Testis (tissue), 3 donors: ENCODE results near the gene NR6A1. TPM values are rescaled to one million over a fixed set of nuclear protein-coding genes. Genes with fewer than 3 reads are reported as not detected.

Source experiments
- DNase-seq: peaks from one replicate; pipeline ENCODE4 v3.0.0-alpha.2; 2019
- H3K27ac ChIP-seq, 2 donors: fragments of 200-600 bp; sonication (generic); one replicate each; pipeline ENCODE4 v1.5.1; 2019
- H3K27me3 ChIP-seq: fragments of 200-600 bp; sonication (generic); one replicate; pipeline ENCODE4 v1.5.1; 2019
- H3K36me3 ChIP-seq: fragments of 200-600 bp; sonication (generic); one replicate; pipeline ENCODE4 v1.5.1; 2017; ENCODE audit warnings: low read depth; ENCODE audit errors: missing control alignments
- H3K4me1 ChIP-seq: fragments of 200-600 bp; sonication (generic); one replicate; pipeline ENCODE4 v1.5.1; 2019
- H3K4me3 ChIP-seq, 2 donors: fragments of 200-600 bp; sonication (generic); one replicate each; pipeline ENCODE4 v1.5.1; 2017 to 2019
- H3K9me3 ChIP-seq: fragments of 200-600 bp; sonication (generic); one replicate; pipeline ENCODE4 v1.5.1; 2017
- POLR2A ChIP-seq: fragments of 450-650 bp; IDR thresholded peaks from one replicate; pipeline ENCODE4 v1.6.1; 2017; ENCODE audit warnings: antibody characterized with exemption, mild to moderate bottlenecking, moderate library complexity
- WGBS, 2 donors: methylation state at CpG; one replicate each; pipeline ENCODE4 v1.1.5; 2018; 5-methylcytosine and 5-hydroxymethylcytosine counted together
- intact Hi-C: fragments of 100-400 bp; cut with DNase I; formaldehyde crosslinking; loops from one replicate; pipeline ENCODE4 v1.15.1; 2023; ENCODE audit warnings: low total_unique reads
- polyA plus RNA-seq: library from polyadenylated mRNA; stranded (reverse); fragments of 350-450 nt; fragmentation: Illumina TruSeq; extraction: RNeasy Lipid Tissue Mini Kit (QIAGEN cat#74804); gene quantifications from one replicate; pipeline ENCODE4 v1.2.3, GENCODE V29; 2014; ENCODE audit warnings: low read depth, low replicate concordance; ENCODE audit not compliant: insufficient read depth
- total RNA-seq, 2 donors: library from RNA; depleted of rRNA; stranded (reverse); fragments of >200 nt; gene quantifications; one replicate each; pipeline ENCODE4 v1.2.3, GENCODE V29; 2016
- TF ChIP-seq, protein P1 (sequence below), 3 experiments: fragments of 450-650 bp in 2 of 3; fragments of 200-600 bp in 1 of 3; sonication (generic) in 1 of 3; IDR thresholded peaks; one replicate each; pipeline ENCODE4 v1.5.1; 2016 to 2019; ENCODE audit warnings: antibody characterized with exemption in 3 of 3, mild to moderate bottlenecking in 2 of 3, moderate library complexity in 1 of 3

Gene NR6A1
- total and polyA plus RNA-seq, 3 donors from 2014 or later = 54.6 to 100 (median 92.1) TPM

DNA sequence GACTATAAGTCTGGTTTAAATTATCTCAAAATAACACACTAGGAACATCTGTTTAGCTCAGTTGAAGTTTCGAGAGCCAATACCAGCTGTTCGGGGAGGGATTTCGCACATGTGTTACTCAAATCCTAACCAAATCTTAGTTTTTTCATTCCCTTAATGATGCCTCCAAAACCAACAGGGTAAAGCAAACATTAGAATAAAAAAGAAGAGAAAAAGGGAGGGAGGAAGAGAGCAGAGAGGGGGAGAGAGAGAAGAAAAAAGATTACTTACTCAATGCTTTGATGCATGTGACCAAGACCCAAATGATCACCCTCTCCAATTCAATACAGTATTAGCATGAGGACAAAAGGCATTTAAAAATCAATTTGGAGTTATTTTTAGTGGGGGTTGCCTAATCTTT lies 177.9 kb downstream of the NR6A1 start:
- H3K4me1 ChIP-seq = peaks cover 5% of the 10 kb centered on the region
- no peaks in the 10 kb centered on the region for H3K27me3 ChIP-seq
- no peak overlapping the region for H3K27ac ChIP-seq
- DNase-seq = no peak
- no peaks in the 10 kb centered on the region for H3K36me3 ChIP-seq
- WGBS, 2 donors = 83 to 86% methylated on average over 3 of the region's 3 CpGs
- H3K4me3 ChIP-seq = no peak overlapping the region
- no peaks in the 10 kb centered on the region for H3K9me3 ChIP-seq
- intact Hi-C loops = no loop called here
- no peak for TF ChIP-seq POLR2A
- TF ChIP-seq, protein P1, sequence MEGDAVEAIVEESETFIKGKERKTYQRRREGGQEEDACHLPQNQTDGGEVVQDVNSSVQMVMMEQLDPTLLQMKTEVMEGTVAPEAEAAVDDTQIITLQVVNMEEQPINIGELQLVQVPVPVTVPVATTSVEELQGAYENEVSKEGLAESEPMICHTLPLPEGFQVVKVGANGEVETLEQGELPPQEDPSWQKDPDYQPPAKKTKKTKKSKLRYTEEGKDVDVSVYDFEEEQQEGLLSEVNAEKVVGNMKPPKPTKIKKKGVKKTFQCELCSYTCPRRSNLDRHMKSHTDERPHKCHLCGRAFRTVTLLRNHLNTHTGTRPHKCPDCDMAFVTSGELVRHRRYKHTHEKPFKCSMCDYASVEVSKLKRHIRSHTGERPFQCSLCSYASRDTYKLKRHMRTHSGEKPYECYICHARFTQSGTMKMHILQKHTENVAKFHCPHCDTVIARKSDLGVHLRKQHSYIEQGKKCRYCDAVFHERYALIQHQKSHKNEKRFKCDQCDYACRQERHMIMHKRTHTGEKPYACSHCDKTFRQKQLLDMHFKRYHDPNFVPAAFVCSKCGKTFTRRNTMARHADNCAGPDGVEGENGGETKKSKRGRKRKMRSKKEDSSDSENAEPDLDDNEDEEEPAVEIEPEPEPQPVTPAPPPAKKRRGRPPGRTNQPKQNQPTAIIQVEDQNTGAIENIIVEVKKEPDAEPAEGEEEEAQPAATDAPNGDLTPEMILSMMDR (IDR thresholded peaks at IDR 0.05) = no peak

DNA sequence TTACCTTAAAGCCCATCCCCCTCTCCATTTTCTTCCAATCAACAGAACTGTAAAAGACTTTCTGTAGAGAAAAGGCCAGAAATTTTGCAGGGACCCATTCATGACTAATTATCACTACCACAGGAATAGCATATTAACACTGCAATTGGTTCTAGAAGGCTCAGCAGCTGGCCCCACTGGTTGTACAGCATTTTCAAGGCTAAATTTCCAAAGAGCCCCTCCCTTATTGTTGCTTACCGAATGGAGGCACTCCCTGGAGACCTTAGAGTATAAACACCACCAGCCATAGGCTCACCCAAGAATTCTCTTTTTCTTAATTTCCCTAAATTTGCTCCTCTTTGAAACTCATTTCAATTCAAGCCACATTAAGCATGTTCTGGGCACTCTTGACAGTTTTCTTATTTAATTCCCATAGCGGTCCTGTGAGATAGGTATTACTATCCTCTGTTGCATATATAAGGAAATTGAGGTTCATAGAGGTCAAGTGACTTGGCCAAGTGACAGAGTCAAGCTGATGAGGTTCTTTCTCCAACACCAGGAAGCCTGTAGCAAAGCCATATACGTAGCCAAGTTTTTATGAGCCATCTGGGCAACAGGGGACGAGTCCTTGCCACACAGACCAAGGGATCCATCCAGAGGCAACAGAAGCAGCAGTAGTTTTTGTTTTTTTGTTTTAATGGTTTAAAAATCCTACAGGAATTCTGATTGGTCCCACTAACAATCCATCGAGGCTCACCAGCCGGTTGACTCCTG lies 180.0 kb downstream of the NR6A1 start:
- TF ChIP-seq POLR2A = no peak
- TF ChIP-seq, protein P1 (IDR thresholded peaks at IDR 0.05) = no peak
- no peaks in the 10 kb centered on the region for H3K36me3 ChIP-seq
- no peak overlapping the region for H3K4me3 ChIP-seq
- DNase-seq = no peak
- no peak overlapping the region for H3K27ac ChIP-seq
- intact Hi-C loops = no loop called here
- 78% methylated on average over 6 of the region's 6 CpGs for WGBS, 2 donors
- no peaks in the 10 kb centered on the region for H3K9me3 ChIP-seq
- H3K27me3 ChIP-seq = no peaks in the 10 kb centered on the region
- H3K4me1 ChIP-seq = peaks cover 5% of the 10 kb centered on the region

DNA sequence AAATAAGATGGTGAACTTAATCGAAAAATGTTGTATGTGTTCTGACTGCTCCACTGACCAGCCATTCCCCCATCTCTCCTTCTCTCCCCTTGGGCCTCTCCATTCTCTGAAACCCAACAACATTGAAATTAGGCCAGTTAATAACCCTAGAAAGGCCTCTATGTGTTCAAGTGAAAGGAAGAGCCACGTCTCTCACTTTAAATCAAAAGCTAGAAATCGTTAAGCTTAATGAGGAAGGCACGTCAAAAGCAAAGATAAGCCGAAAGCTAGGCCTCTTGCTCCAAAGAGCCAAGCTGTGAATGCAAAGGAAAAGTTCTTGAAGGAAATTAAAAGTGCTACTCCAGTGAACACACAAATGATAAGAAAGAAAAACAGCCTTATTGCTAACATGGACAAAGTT lies 186.5 kb downstream of the NR6A1 start:
- no peak for DNase-seq
- Histone ChIP-seq H3K9me3 (no peaks in the 10 kb centered on the region), H3K27me3 (no peaks in the 10 kb centered on the region), H3K36me3 (no peaks in the 10 kb centered on the region), H3K4me1 (no peaks in the 10 kb centered on the region), H3K4me3 (no peak overlapping the region), H3K27ac (no peak overlapping the region)
- no peak for TF ChIP-seq POLR2A
- TF ChIP-seq, protein P1 (IDR thresholded peaks at IDR 0.05) = no peak
- 69 to 72% methylated on average over 5 of the region's 5 CpGs for WGBS, 2 donors
- intact Hi-C loops = no loop called here

DNA sequence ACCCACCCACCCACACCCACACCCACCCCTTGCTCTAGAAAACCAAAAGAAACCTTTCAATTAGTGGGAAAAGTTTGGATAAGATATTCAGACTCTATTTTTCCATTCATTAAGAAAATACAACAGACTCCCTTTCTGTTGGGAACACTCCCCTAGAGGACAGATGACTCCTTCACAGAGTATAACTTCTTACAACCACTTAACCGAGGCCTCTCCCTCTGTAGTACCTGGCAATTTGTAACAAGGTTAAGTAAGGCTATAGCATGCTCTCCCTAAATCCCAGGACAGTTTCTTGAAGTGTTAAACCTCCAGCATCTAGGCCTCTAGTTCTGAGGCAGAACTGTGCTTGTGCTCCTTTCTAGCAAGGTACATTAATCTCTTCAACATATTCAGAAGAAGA lies 188.0 kb downstream of the NR6A1 start:
- Histone ChIP-seq H3K27ac (no peak overlapping the region), H3K4me3 (no peak overlapping the region), H3K4me1 (no peaks in the 10 kb centered on the region), H3K36me3 (no peaks in the 10 kb centered on the region), H3K9me3 (no peaks in the 10 kb centered on the region), H3K27me3 (no peaks in the 10 kb centered on the region)
- TF ChIP-seq POLR2A = no peak
- TF ChIP-seq, protein P1 (IDR thresholded peaks at IDR 0.05) = no peak
- no peak for DNase-seq
- 50 to 57% methylated on average over 1 of the region's 1 CpG for WGBS, 2 donors
- intact Hi-C loops = no loop called here

DNA sequence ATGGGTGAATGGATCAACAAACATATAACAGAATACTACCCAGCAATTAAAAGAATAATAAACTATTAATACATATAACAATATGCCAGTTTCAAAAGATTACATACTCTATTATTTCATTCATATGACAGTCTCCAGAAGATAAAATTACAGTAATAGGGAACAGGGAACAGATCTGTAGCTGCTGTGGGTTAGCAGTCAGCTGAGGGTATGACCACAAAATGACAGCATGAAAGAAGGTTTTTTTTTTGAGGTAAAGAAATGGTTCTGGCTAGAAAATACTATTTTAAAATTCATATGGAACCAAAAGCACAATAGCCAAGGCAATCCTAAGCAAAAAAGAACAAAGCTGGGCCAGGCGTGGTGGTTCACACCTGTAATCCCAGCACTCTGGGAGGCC lies 190.9 kb downstream of the NR6A1 start:
- no peak overlapping the region for H3K4me3 ChIP-seq
- no peak for DNase-seq
- no peak for TF ChIP-seq POLR2A
- TF ChIP-seq, protein P1 (IDR thresholded peaks at IDR 0.05) = no peak
- intact Hi-C loops = no loop called here
- WGBS, 2 donors = 93 to 94% methylated on average over 1 of the region's 1 CpG
- no peaks in the 10 kb centered on the region for H3K4me1 ChIP-seq
- H3K36me3 ChIP-seq = no peaks in the 10 kb centered on the region
- H3K9me3 ChIP-seq = no peaks in the 10 kb centered on the region
- H3K27ac ChIP-seq = no peak overlapping the region
- H3K27me3 ChIP-seq = no peaks in the 10 kb centered on the region
